Measurements from ENCODE around the gene PCED1A.
A peak's percentile ranks its signal among the peaks of the same experiment; 100 is the strongest.
"Not testable (repeated sequence)": the region's sequence is repeated elsewhere in the genome, so short reads cannot be mapped to it uniquely, and the experiment has no call there.

PCED1A gene

GRCh38 chr20:2865630-2866029 is 25.2 kb upstream of the PCED1A start:
- DNase-seq: peak; percentile 75

GRCh38 chr20:2865101-2865500 is 24.6 kb upstream of the PCED1A start:
- no peak for DNase-seq

GRCh38 chr20:2864626-2865025 is 24.2 kb upstream of the PCED1A start:
- DNase-seq: no peak

- no peak for DNase-seq
These were observed 19.1 kb upstream of the PCED1A start for GRCh38 chr20:2859330-2860121.

- no peak for DNase-seq
These were observed 18.1 kb upstream of the PCED1A start for GRCh38 chr20:2858591-2858990.

- DNase-seq: no peak
These were observed 10.6 kb upstream of the PCED1A start for GRCh38 chr20:2851086-2851485.

- no peak for DNase-seq
These were observed 9.1 kb upstream of the PCED1A start for GRCh38 chr20:2849529-2849928.

- no peak for DNase-seq
These were observed 7.3 kb upstream of the PCED1A start for GRCh38 chr20:2847802-2848201.

GRCh38 chr20:2846698-2847097 is 6.2 kb upstream of the PCED1A start:
- no peak for DNase-seq

- no peak for DNase-seq
These were observed 5.2 kb upstream of the PCED1A start for GRCh38 chr20:2845607-2846006.

GRCh38 chr20:2840967-2841531 is 594 bp upstream of the PCED1A start:
- peak; percentile 53 for DNase-seq

GRCh38 chr20:2839732-2840137 is 720 bp downstream of the PCED1A start:
- DNase-seq: no peak

GRCh38 chr20:2838847-2839671 is 1.4 kb downstream of the PCED1A start:
- DNase-seq: no peak

GRCh38 chr20:2838170-2838797 is 2.2 kb downstream of the PCED1A start:
- no peak for DNase-seq

- DNase-seq: no peak
These were observed 3.1 kb downstream of the PCED1A start for GRCh38 chr20:2837221-2837960.

- no peak for DNase-seq
These were observed 4.4 kb downstream of the PCED1A start for GRCh38 chr20:2836035-2836434.

- no peak for DNase-seq
These were observed 5.1 kb downstream of the PCED1A start for GRCh38 chr20:2835331-2835796.

- no peak for DNase-seq
These were observed 5.9 kb downstream of the PCED1A start for GRCh38 chr20:2834401-2835110.

- no peak for DNase-seq
These were observed 6.7 kb downstream of the PCED1A start for GRCh38 chr20:2833761-2834160.

- not testable (repeated sequence) for DNase-seq
These were observed 9.2 kb downstream of the PCED1A start for GRCh38 chr20:2831206-2831605.

GRCh38 chr20:2829376-2829775 is 11.1 kb downstream of the PCED1A start:
- DNase-seq: no peak

- no peak for DNase-seq
These were observed 13.8 kb downstream of the PCED1A start for GRCh38 chr20:2826655-2827054.

Measured in activated CD4-positive, alpha-beta T cell treated with anti-CD3 and anti-CD28 coated beads for 48 hours (primary cell).